Smooth muscle cell (in vitro differentiated cells): ENCODE results near the gene KRTAP1-4. TPM values are rescaled to one million over a fixed set of nuclear protein-coding genes. Genes with fewer than 3 reads are reported as not detected.
A peak's percentile ranks its signal among the peaks of the same experiment; 100 is the strongest.
"Not testable (repeated sequence)": the region's sequence is repeated elsewhere in the genome, so short reads cannot be mapped to it uniquely, and the experiment has no call there.

Source experiments
- DNase-seq: peaks from one replicate; lab custom pipeline; 2025; ENCODE audit not compliant: unreplicated experiment; lab: John Stamatoyannopoulos, UW
- H2AFZ ChIP-seq: fragments of 200-600 bp; sonication (generic); 2 replicates; pipeline ENCODE4 v1.6.0; 2016; ENCODE audit warnings: antibody characterized with exemption, low read depth, mild to moderate bottlenecking
- H3F3A ChIP-seq: fragments of 200-600 bp; sonication (generic); 2 replicates; pipeline ENCODE4 v1.6.0; 2017; ENCODE audit warnings: antibody characterized with exemption, low read depth
- H3K27ac ChIP-seq: fragments of 200-600 bp; sonication (generic); 2 replicates; pipeline ENCODE4 v1.5.1; 2016; ENCODE audit warnings: low read depth, mild to moderate bottlenecking
- H3K27me3 ChIP-seq: fragments of 200-600 bp; sonication (generic); 2 replicates; pipeline ENCODE4 v1.6.1; 2016; ENCODE audit warnings: low read depth, mild to moderate bottlenecking
- H3K36me3 ChIP-seq: fragments of 200-600 bp; sonication (generic); 2 replicates; pipeline ENCODE4 v1.5.1; 2016; ENCODE audit warnings: low read depth
- H3K4me1 ChIP-seq: fragments of 200-600 bp; sonication (generic); 2 replicates; pipeline ENCODE4 v1.5.1; 2016; ENCODE audit warnings: low read depth
- H3K4me2 ChIP-seq: fragments of 200-600 bp; sonication (generic); 2 replicates; pipeline ENCODE4 v1.6.0; 2016; ENCODE audit warnings: mild to moderate bottlenecking
- H3K4me3 ChIP-seq: fragments of 200-600 bp; sonication (generic); 2 replicates; pipeline ENCODE4 v1.5.1; 2016; ENCODE audit warnings: mild to moderate bottlenecking
- H3K79me2 ChIP-seq: fragments of 200-600 bp; sonication (generic); 2 replicates; pipeline ENCODE4 v1.6.0; 2016; ENCODE audit warnings: low read depth, mild to moderate bottlenecking
- H3K9ac ChIP-seq: fragments of 200-600 bp; sonication (generic); 2 replicates; pipeline ENCODE4 v1.6.0; 2016; ENCODE audit warnings: low read depth
- H3K9me3 ChIP-seq: fragments of 200-600 bp; sonication (generic); replicated peaks from 2 replicates; pipeline ENCODE4 v1.5.1; 2016; ENCODE audit warnings: low read depth
- H4K20me1 ChIP-seq: fragments of 200-600 bp; sonication (generic); 2 replicates; pipeline ENCODE4 v1.6.0; 2016; ENCODE audit warnings: low read depth
- WGBS: methylation state at CpG from one replicate; pipeline ENCODE4 v1.1.7; 2016; ENCODE audit warnings: low lambda C conversion rate; 5-methylcytosine and 5-hydroxymethylcytosine counted together
- polyA plus RNA-seq: library from polyadenylated mRNA; unstranded; fragments of >200 nt; fragmentation: Nextera tagmentation; extraction: Ambion mirVana; gene quantifications from 2 replicates; pipeline ENCODE4 v1.2.1, GENCODE V29; 2016
- total RNA-seq: library from RNA; depleted of rRNA; stranded (reverse); fragments of >200 nt; gene quantifications from 2 replicates; pipeline ENCODE4 v1.2.3, GENCODE V29; 2014
- TF ChIP-seq, protein P1 (sequence below): fragments of 200-600 bp; sonication (generic); IDR thresholded peaks from 2 replicates; pipeline ENCODE4 v1.5.1; 2017; ENCODE audit warnings: borderline replicate concordance, mild to moderate bottlenecking, antibody characterized with exemption; ENCODE audit not compliant: insufficient read depth, poor library complexity, severe bottlenecking

Gene KRTAP1-4
- total and polyA plus RNA-seq, 2 experiments from 2014 or later = not detected

DNA sequence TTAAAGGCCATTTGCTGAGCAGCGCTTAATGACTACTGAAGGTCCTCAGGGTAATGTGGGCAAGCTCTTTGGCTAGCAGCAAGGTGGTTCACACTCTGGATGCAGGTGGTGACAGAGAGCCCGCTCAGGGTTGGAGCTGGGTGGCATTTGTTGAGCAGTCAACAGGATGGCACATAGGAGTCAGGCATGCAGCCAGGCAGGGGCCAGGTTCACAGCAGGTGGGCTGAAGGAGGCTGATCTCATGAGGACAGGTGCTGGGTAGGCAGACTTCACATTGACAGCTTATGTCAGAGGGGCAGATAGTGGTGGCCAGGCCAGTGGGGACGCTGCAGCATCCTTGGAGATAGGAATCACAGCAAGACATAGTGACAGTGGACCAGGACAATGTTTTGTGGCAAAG is 25.6 kb downstream of the KRTAP1-4 start:
- no peak overlapping the region for H3K9ac ChIP-seq
- no peaks in the 10 kb centered on the region for H3K36me3 ChIP-seq
- no peak overlapping the region for H2AFZ ChIP-seq
- peaks cover 3% of the 10 kb centered on the region for H3K4me1 ChIP-seq
- H3K4me2 ChIP-seq = no peak overlapping the region
- no peaks in the 10 kb centered on the region for H3K9me3 ChIP-seq
- peaks cover 4% of the 10 kb centered on the region for H3K27me3 ChIP-seq
- H4K20me1 ChIP-seq = no peaks in the 10 kb centered on the region
- DNase-seq = no peak
- 94% methylated on average over 3 of the region's 3 CpGs for WGBS
- TF ChIP-seq, protein P1, sequence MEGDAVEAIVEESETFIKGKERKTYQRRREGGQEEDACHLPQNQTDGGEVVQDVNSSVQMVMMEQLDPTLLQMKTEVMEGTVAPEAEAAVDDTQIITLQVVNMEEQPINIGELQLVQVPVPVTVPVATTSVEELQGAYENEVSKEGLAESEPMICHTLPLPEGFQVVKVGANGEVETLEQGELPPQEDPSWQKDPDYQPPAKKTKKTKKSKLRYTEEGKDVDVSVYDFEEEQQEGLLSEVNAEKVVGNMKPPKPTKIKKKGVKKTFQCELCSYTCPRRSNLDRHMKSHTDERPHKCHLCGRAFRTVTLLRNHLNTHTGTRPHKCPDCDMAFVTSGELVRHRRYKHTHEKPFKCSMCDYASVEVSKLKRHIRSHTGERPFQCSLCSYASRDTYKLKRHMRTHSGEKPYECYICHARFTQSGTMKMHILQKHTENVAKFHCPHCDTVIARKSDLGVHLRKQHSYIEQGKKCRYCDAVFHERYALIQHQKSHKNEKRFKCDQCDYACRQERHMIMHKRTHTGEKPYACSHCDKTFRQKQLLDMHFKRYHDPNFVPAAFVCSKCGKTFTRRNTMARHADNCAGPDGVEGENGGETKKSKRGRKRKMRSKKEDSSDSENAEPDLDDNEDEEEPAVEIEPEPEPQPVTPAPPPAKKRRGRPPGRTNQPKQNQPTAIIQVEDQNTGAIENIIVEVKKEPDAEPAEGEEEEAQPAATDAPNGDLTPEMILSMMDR = no peak
- H3K79me2 ChIP-seq = no peaks in the 10 kb centered on the region
- no peak overlapping the region for H3K4me3 ChIP-seq
- no peak overlapping the region for H3K27ac ChIP-seq
- H3F3A ChIP-seq = no peaks in the 10 kb centered on the region

DNA sequence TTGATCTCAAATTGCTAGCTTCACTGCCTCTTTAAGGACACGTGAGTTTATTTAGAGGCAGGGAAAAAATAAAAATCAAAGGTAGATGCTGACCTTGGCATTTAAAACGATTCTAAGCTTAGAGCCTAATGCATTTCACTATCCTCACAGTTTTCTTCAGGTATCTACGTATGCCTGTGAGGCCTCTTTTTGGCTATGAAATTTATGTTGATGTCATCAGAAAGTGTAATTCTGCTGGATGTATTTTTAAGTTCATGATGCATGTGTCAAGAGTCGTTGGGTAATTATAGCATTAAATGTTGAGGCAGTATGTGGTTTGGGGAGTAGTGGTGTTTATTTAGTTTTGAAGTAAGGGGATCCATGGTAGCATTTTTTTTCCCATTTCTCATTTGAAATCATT is 26.1 kb downstream of the KRTAP1-4 start:
- H3K36me3 ChIP-seq = no peaks in the 10 kb centered on the region
- H3K4me3 ChIP-seq = no peak overlapping the region
- H3K9me3 ChIP-seq = no peaks in the 10 kb centered on the region
- no peaks in the 10 kb centered on the region for H3K4me1 ChIP-seq
- TF ChIP-seq, protein P1 = no peak
- H3F3A ChIP-seq = no peaks in the 10 kb centered on the region
- no peak for DNase-seq
- no peaks in the 10 kb centered on the region for H3K79me2 ChIP-seq
- no peak overlapping the region for H3K4me2 ChIP-seq
- WGBS = 71% methylated on average over 4 of the region's 4 CpGs
- no peaks in the 10 kb centered on the region for H4K20me1 ChIP-seq
- H3K27ac ChIP-seq = no peak overlapping the region
- no peak overlapping the region for H3K9ac ChIP-seq
- no peak overlapping the region for H2AFZ ChIP-seq
- H3K27me3 ChIP-seq = peaks cover 4% of the 10 kb centered on the region

DNA sequence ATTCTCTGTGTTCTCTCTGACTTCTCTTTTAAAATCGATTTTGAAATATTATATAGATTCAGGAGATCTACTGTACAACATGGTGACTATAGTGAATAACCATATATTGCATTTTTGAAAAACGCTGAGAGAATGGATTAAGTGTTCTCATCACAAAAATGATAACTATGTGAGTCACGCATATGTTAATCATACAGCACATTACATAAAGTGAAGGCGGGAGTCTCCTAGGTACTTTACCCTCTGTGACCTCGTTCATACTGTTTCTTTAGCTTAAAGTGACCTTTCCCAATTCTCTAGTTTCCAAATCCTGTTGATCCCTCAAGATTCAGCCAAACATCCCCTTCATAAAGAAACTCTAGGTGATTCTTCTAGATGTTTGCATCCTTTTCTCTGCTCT is 27.2 kb downstream of the KRTAP1-4 start:
- H2AFZ ChIP-seq = peak overlapping the region; percentile 1
- no peak overlapping the region for H3K27ac ChIP-seq
- H3K9me3 ChIP-seq = no peaks in the 10 kb centered on the region
- H3K4me2 ChIP-seq = no peak overlapping the region
- no peaks in the 10 kb centered on the region for H3K79me2 ChIP-seq
- TF ChIP-seq, protein P1 = no peak
- no peaks in the 10 kb centered on the region for H3K4me1 ChIP-seq
- no peaks in the 10 kb centered on the region for H4K20me1 ChIP-seq
- no peak for DNase-seq
- 68% methylated on average over 5 of the region's 5 CpGs for WGBS
- peaks cover 7% of the 10 kb centered on the region for H3K27me3 ChIP-seq
- no peaks in the 10 kb centered on the region for H3F3A ChIP-seq
- no peak overlapping the region for H3K9ac ChIP-seq
- no peaks in the 10 kb centered on the region for H3K36me3 ChIP-seq
- H3K4me3 ChIP-seq = no peak overlapping the region

DNA sequence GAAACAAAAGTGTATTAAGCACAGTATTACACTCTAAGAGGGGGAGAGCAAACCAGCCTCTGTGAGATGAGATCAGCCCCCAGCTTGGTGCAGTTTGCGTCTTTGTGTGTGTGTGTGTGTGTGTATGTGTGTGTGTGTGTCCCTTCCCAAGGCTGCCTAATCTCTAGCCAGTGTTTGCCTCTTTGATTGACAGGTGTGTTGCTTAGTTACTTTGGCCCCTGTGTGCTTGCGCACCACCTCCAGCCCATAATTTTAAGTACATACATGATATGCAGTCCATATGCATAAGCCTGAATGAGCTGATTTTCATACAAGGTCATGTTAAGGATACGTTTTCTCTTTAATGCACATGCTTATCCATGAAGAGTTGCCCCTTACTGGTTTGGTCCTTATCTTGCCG is 28.2 kb downstream of the KRTAP1-4 start:
- Histone ChIP-seq H3K9ac (no peak overlapping the region), H2AFZ (no peak overlapping the region)

DNA sequence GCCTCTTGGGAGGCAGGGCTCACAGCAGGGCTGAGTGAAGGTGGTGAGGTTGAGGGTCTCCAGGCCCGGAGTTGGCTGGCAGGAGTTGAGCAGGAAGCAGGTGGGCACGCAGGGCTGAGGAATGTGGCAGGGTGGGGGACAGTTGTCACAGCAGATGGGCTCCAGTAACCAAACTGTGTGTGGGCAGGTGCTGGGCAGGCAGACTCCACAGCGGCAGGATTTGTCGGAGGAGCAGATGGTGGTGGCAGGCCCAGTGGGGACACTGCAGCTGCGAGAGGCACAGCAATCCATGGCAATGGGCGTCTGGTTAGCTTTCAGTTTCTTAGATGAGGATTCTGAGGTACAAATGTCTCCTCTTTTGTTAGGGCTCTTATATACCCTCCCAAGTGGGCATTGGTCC is 30.4 kb downstream of the KRTAP1-4 start, which contains the start of gene KRTAP3-2:
Gene KRTAP3-2, minus strand, starts transcription at position 344 of the 400 bp plus-strand sequence. Its CDS starts 53 bp downstream, at position 291.
- not testable (repeated sequence) for H4K20me1 ChIP-seq, H3K79me2 ChIP-seq, H3K4me3 ChIP-seq, H3K9ac ChIP-seq, H3K4me1 ChIP-seq, H3F3A ChIP-seq, H3K36me3 ChIP-seq, H3K9me3 ChIP-seq, DNase-seq, H2AFZ ChIP-seq, H3K4me2 ChIP-seq, H3K27ac ChIP-seq
- 90% methylated on average over 6 of the region's 6 CpGs for WGBS
- H3K27me3 ChIP-seq = peaks cover 22% of the 10 kb centered on the region

More for the DNA sequence above, 28.2 kb downstream of the KRTAP1-4 start:
- Histone ChIP-seq H3K4me2 (no peak overlapping the region), H4K20me1 (no peaks in the 10 kb centered on the region), H3K9me3 (no peaks in the 10 kb centered on the region), H3K27ac (no peak overlapping the region), H3K4me3 (no peak overlapping the region), H3K27me3 (peaks cover 16% of the 10 kb centered on the region), H3K36me3 (no peaks in the 10 kb centered on the region), H3F3A (no peaks in the 10 kb centered on the region), H3K4me1 (no peaks in the 10 kb centered on the region), H3K79me2 (no peaks in the 10 kb centered on the region)
- TF ChIP-seq, protein P1 = no peak
- no peak for DNase-seq
- WGBS = 84% methylated on average over 4 of the region's 4 CpGs
